ENCODE results near the gene CR1L. TPM values are rescaled to one million over a fixed set of nuclear protein-coding genes. Genes with fewer than 3 reads are reported as not detected.
"Not testable (repeated sequence)": the region's sequence is repeated elsewhere in the genome, so short reads cannot be mapped to it uniquely, and the experiment has no call there.

CR1L gene
- total and polyA plus RNA-seq, 5 donors from 2014 or later: not detected

GRCh38 chr1:207691841-207692240 is 46.9 kb downstream of the CR1L start:
- no peak for ATAC-seq (ENCODE audit: low read depth in 2 of 2)
- no peak overlapping the region for H3K27ac ChIP-seq (ENCODE audit: insufficient read depth, low read length, poor library complexity, severe bottlenecking)
- H3K27me3 Mint-ChIP-seq: peaks cover 19% of the 10 kb centered on the region
- no peak overlapping the region for H3K27ac Mint-ChIP-seq
- DNase-seq: no peak
- H3K36me3 ChIP-seq (ENCODE audit: control insufficient read depth, insufficient read depth, low read length): no peaks in the 10 kb centered on the region
- no peak overlapping the region for H3K4me3 Mint-ChIP-seq
- peaks cover 11% of the 10 kb centered on the region for H3K27me3 ChIP-seq (ENCODE audit: control insufficient read depth, insufficient read depth, low read length)
- peaks cover 0 to 1% (median 0%) of the 10 kb centered on the region in 7 donors for H3K9me3 Mint-ChIP-seq
- H3K36me3 Mint-ChIP-seq: no peaks in the 10 kb centered on the region
- no peaks in the 10 kb centered on the region for H3K4me1 Mint-ChIP-seq
- no peaks in the 10 kb centered on the region for H3K4me1 ChIP-seq (ENCODE audit: control insufficient read depth, insufficient read depth, low read length, poor library complexity, severe bottlenecking)
- H3K4me3 ChIP-seq (ENCODE audit: low read depth, low read length): no peak overlapping the region
- H3K9me3 ChIP-seq (ENCODE audit: control insufficient read depth in 2 of 2, low read length in 2 of 2): no peaks in the 10 kb centered on the region

- not testable (repeated sequence) for H3K36me3 Mint-ChIP-seq; H3K4me3 ChIP-seq (ENCODE audit: low read depth, low read length); DNase-seq; H3K4me1 Mint-ChIP-seq; ATAC-seq (ENCODE audit: low read depth in 2 of 2); H3K36me3 ChIP-seq (ENCODE audit: control insufficient read depth, insufficient read depth, low read length); H3K4me1 ChIP-seq (ENCODE audit: control insufficient read depth, insufficient read depth, low read length, poor library complexity, severe bottlenecking); H3K27ac Mint-ChIP-seq; H3K9me3 Mint-ChIP-seq; H3K27ac ChIP-seq (ENCODE audit: insufficient read depth, low read length, poor library complexity, severe bottlenecking); H3K4me3 Mint-ChIP-seq; H3K9me3 ChIP-seq (ENCODE audit: control insufficient read depth in 2 of 2, low read length in 2 of 2)
- peaks cover 11% of the 10 kb centered on the region for H3K27me3 ChIP-seq (ENCODE audit: control insufficient read depth, insufficient read depth, low read length)
- peaks cover 23% of the 10 kb centered on the region for H3K27me3 Mint-ChIP-seq
Measured at GRCh38 chr1:207692291-207692690, 47.4 kb downstream of the CR1L start.

- no peak overlapping the region for H3K27ac ChIP-seq (ENCODE audit: insufficient read depth, low read length, poor library complexity, severe bottlenecking)
- no peaks in the 10 kb centered on the region for H3K36me3 ChIP-seq (ENCODE audit: control insufficient read depth, insufficient read depth, low read length)
- H3K4me3 ChIP-seq (ENCODE audit: low read depth, low read length): no peak overlapping the region
- H3K4me1 ChIP-seq (ENCODE audit: control insufficient read depth, insufficient read depth, low read length, poor library complexity, severe bottlenecking): no peaks in the 10 kb centered on the region
- peaks cover 18% of the 10 kb centered on the region for H3K27me3 Mint-ChIP-seq
- no peaks in the 10 kb centered on the region for H3K36me3 Mint-ChIP-seq
- no peak overlapping the region for H3K4me3 Mint-ChIP-seq
- peaks cover 6% of the 10 kb centered on the region for H3K27me3 ChIP-seq (ENCODE audit: control insufficient read depth, insufficient read depth, low read length)
- peaks cover 0 to 1% (median 0%) of the 10 kb centered on the region in 7 donors for H3K9me3 Mint-ChIP-seq
- ATAC-seq (ENCODE audit: low read depth in 2 of 2): no peak
- no peak overlapping the region for H3K27ac Mint-ChIP-seq
- no peaks in the 10 kb centered on the region for H3K9me3 ChIP-seq (ENCODE audit: control insufficient read depth in 2 of 2, low read length in 2 of 2)
- DNase-seq: no peak
- H3K4me1 Mint-ChIP-seq: no peaks in the 10 kb centered on the region
Measured at GRCh38 chr1:207695891-207696290, 51.0 kb downstream of the CR1L start.

GRCh38 chr1:207698822-207699483 is 54.0 kb downstream of the CR1L start:
- H3K27me3 Mint-ChIP-seq: peaks cover 12% of the 10 kb centered on the region
- Histone ChIP-seq H3K27me3 (ENCODE audit: control insufficient read depth, insufficient read depth, low read length) (no peaks in the 10 kb centered on the region), H3K4me3 (ENCODE audit: low read depth, low read length) (no peak overlapping the region), H3K27ac (ENCODE audit: insufficient read depth, low read length, poor library complexity, severe bottlenecking) (no peak overlapping the region), H3K9me3 (ENCODE audit: control insufficient read depth in 2 of 2, low read length in 2 of 2) (no peaks in the 10 kb centered on the region), H3K4me1 (ENCODE audit: control insufficient read depth, insufficient read depth, low read length, poor library complexity, severe bottlenecking) (no peaks in the 10 kb centered on the region), H3K36me3 (ENCODE audit: control insufficient read depth, insufficient read depth, low read length) (no peaks in the 10 kb centered on the region)
- H3K36me3 Mint-ChIP-seq: no peaks in the 10 kb centered on the region
- ATAC-seq (ENCODE audit: low read depth in 2 of 2) (peak in 1 of 2 donors; percentile 31), DNase-seq (peak in 2 of 3 donors; percentile 4 to 36)
- H3K4me1 Mint-ChIP-seq: no peaks in the 10 kb centered on the region
- H3K9me3 Mint-ChIP-seq: peaks cover 0 to 1% (median 0%) of the 10 kb centered on the region in 7 donors
- no peak overlapping the region for H3K27ac Mint-ChIP-seq
- H3K4me3 Mint-ChIP-seq: no peak overlapping the region

- no peaks in the 10 kb centered on the region for H3K4me1 Mint-ChIP-seq
- no peaks in the 10 kb centered on the region for H3K36me3 Mint-ChIP-seq
- no peak overlapping the region for H3K27ac Mint-ChIP-seq
- ATAC-seq (ENCODE audit: low read depth in 2 of 2) (no peak), DNase-seq (no peak)
- Histone ChIP-seq H3K27me3 (ENCODE audit: control insufficient read depth, insufficient read depth, low read length) (no peaks in the 10 kb centered on the region), H3K4me3 (ENCODE audit: low read depth, low read length) (no peak overlapping the region), H3K4me1 (ENCODE audit: control insufficient read depth, insufficient read depth, low read length, poor library complexity, severe bottlenecking) (no peaks in the 10 kb centered on the region), H3K36me3 (ENCODE audit: control insufficient read depth, insufficient read depth, low read length) (no peaks in the 10 kb centered on the region), H3K9me3 (ENCODE audit: control insufficient read depth in 2 of 2, low read length in 2 of 2) (no peaks in the 10 kb centered on the region), H3K27ac (ENCODE audit: insufficient read depth, low read length, poor library complexity, severe bottlenecking) (no peak overlapping the region)
- H3K27me3 Mint-ChIP-seq: peaks cover 8% of the 10 kb centered on the region
- no peaks in the 10 kb centered on the region for H3K9me3 Mint-ChIP-seq
- no peak overlapping the region for H3K4me3 Mint-ChIP-seq
Measured at GRCh38 chr1:207702317-207702716, 57.4 kb downstream of the CR1L start.

GRCh38 chr1:207703712-207704111 is 58.8 kb downstream of the CR1L start:
- Histone ChIP-seq H3K27me3 (ENCODE audit: control insufficient read depth, insufficient read depth, low read length) (no peaks in the 10 kb centered on the region), H3K4me1 (ENCODE audit: control insufficient read depth, insufficient read depth, low read length, poor library complexity, severe bottlenecking) (no peaks in the 10 kb centered on the region), H3K27ac (ENCODE audit: insufficient read depth, low read length, poor library complexity, severe bottlenecking) (no peak overlapping the region), H3K4me3 (ENCODE audit: low read depth, low read length) (no peak overlapping the region), H3K36me3 (ENCODE audit: control insufficient read depth, insufficient read depth, low read length) (no peaks in the 10 kb centered on the region), H3K9me3 (ENCODE audit: control insufficient read depth in 2 of 2, low read length in 2 of 2) (no peaks in the 10 kb centered on the region)
- no peaks in the 10 kb centered on the region for H3K4me1 Mint-ChIP-seq
- H3K36me3 Mint-ChIP-seq: no peaks in the 10 kb centered on the region
- DNase-seq (no peak), ATAC-seq (ENCODE audit: low read depth in 2 of 2) (no peak)
- no peak overlapping the region for H3K27ac Mint-ChIP-seq
- H3K27me3 Mint-ChIP-seq: peaks cover 12% of the 10 kb centered on the region
- no peak overlapping the region for H3K4me3 Mint-ChIP-seq
- H3K9me3 Mint-ChIP-seq: no peaks in the 10 kb centered on the region

- H3K9me3 Mint-ChIP-seq; H3K27ac ChIP-seq (ENCODE audit: insufficient read depth, low read length, poor library complexity, severe bottlenecking); H3K36me3 ChIP-seq (ENCODE audit: control insufficient read depth, insufficient read depth, low read length); DNase-seq; H3K4me3 ChIP-seq (ENCODE audit: low read depth, low read length); H3K4me1 ChIP-seq (ENCODE audit: control insufficient read depth, insufficient read depth, low read length, poor library complexity, severe bottlenecking); H3K4me1 Mint-ChIP-seq; ATAC-seq (ENCODE audit: low read depth in 2 of 2); H3K36me3 Mint-ChIP-seq; H3K4me3 Mint-ChIP-seq; H3K27ac Mint-ChIP-seq; H3K27me3 ChIP-seq (ENCODE audit: control insufficient read depth, insufficient read depth, low read length); H3K9me3 ChIP-seq (ENCODE audit: control insufficient read depth in 2 of 2, low read length in 2 of 2): not testable (repeated sequence)
- peaks cover 17% of the 10 kb centered on the region for H3K27me3 Mint-ChIP-seq
Measured at GRCh38 chr1:207708004-207708403, 63.1 kb downstream of the CR1L start.

GRCh38 chr1:207711285-207711684 is 66.4 kb downstream of the CR1L start:
- Mint-ChIP-seq H3K27me3 (peaks cover 13% of the 10 kb centered on the region), H3K27ac (peak overlapping the region in 1 of 3 donors; percentile 18), H3K4me1 (no peaks in the 10 kb centered on the region), H3K9me3 (peaks cover 0 to 1% (median 0%) of the 10 kb centered on the region in 7 donors), H3K36me3 (no peaks in the 10 kb centered on the region), H3K4me3 (no peak overlapping the region)
- no peaks in the 10 kb centered on the region for H3K27me3 ChIP-seq (ENCODE audit: control insufficient read depth, insufficient read depth, low read length)
- peak in 1 of 3 donors; percentile 35 for DNase-seq
- no peak overlapping the region for H3K27ac ChIP-seq (ENCODE audit: insufficient read depth, low read length, poor library complexity, severe bottlenecking)
- H3K4me3 ChIP-seq (ENCODE audit: low read depth, low read length): no peak overlapping the region
- no peaks in the 10 kb centered on the region for H3K9me3 ChIP-seq (ENCODE audit: control insufficient read depth in 2 of 2, low read length in 2 of 2)
- no peaks in the 10 kb centered on the region for H3K36me3 ChIP-seq (ENCODE audit: control insufficient read depth, insufficient read depth, low read length)
- H3K4me1 ChIP-seq (ENCODE audit: control insufficient read depth, insufficient read depth, low read length, poor library complexity, severe bottlenecking): no peaks in the 10 kb centered on the region
- ATAC-seq (ENCODE audit: low read depth in 2 of 2): no peak

Measured in CD4-positive, CD25-positive, alpha-beta regulatory T cell (primary cell).